OCI-LY1 (cell line): Measurements from ENCODE around the gene SLC17A6.

Source experiments
- H2AFZ ChIP-seq: fragments of 200-600 bp; sonication (generic), shearing (Covaris generic); 2 replicates; pipeline ENCODE4 v1.6.0; 2014; ENCODE audit warnings: antibody characterized with exemption, mild to moderate bottlenecking, low read length
- H3F3A ChIP-seq: fragments of 200-600 bp; sonication (generic), shearing (Covaris generic); 2 replicates; pipeline ENCODE4 v1.6.0; 2014; ENCODE audit warnings: mild to moderate bottlenecking, antibody characterized with exemption, low read length, moderate library complexity; ENCODE audit not compliant: insufficient read depth
- H3K27ac ChIP-seq: fragments of 200-600 bp; sonication (generic); 2 replicates; pipeline ENCODE4 v1.5.1; 2014; ENCODE audit warnings: low read length, mixed run types, mild to moderate bottlenecking, low read depth; ENCODE audit not compliant: poor library complexity, severe bottlenecking
- H3K27me3 ChIP-seq: fragments of 200-600 bp; sonication (generic); 2 replicates; pipeline ENCODE4 v1.6.0; 2014; ENCODE audit warnings: antibody characterized with exemption, mild to moderate bottlenecking, low read length, moderate library complexity; ENCODE audit not compliant: insufficient read depth
- H3K36me3 ChIP-seq: fragments of 200-600 bp; sonication (generic); 2 replicates; pipeline ENCODE4 v1.6.1; 2014; ENCODE audit warnings: mild to moderate bottlenecking, antibody characterized with exemption, low read length, moderate library complexity, mixed read lengths; ENCODE audit not compliant: insufficient read depth
- H3K4me1 ChIP-seq: fragments of 200-600 bp; sonication (generic); 2 replicates; pipeline ENCODE4 v1.5.1; 2014; ENCODE audit warnings: mild to moderate bottlenecking, low read length, moderate library complexity; ENCODE audit not compliant: insufficient read depth, severe bottlenecking
- H3K4me2 ChIP-seq: fragments of 200-600 bp; sonication (generic), shearing (Covaris generic); 2 replicates; pipeline ENCODE4 v1.6.1; 2014; ENCODE audit warnings: low read length
- H3K4me3 ChIP-seq: fragments of 200-600 bp; sonication (generic); 2 replicates; pipeline ENCODE4 v1.5.1; 2014; ENCODE audit warnings: low read length, low read depth, mild to moderate bottlenecking, mixed read lengths; ENCODE audit not compliant: poor library complexity, severe bottlenecking
- H3K79me2 ChIP-seq: fragments of 200-600 bp; shearing (Covaris generic); 2 replicates; pipeline ENCODE4 v1.6.1; 2016; ENCODE audit warnings: mixed run types, low read length, mixed read lengths; ENCODE audit not compliant: insufficient read depth
- H3K9ac ChIP-seq: fragments of 200-600 bp; sonication (generic), shearing (Covaris generic); 2 replicates; pipeline ENCODE4 v1.6.1; 2014; ENCODE audit warnings: mild to moderate bottlenecking, low read length, mixed read lengths
- H3K9me2 ChIP-seq: fragments of 200-600 bp; sonication (generic), shearing (Covaris generic); 2 replicates; pipeline ENCODE4 v1.6.1; 2014; ENCODE audit warnings: low read depth, mild to moderate bottlenecking, low read length, mixed read lengths
- H3K9me3 ChIP-seq: fragments of 200-600 bp; shearing (Covaris generic); 2 replicates; pipeline ENCODE4 v1.6.1; 2014; ENCODE audit warnings: low read length, mixed read lengths
- H4K20me1 ChIP-seq: fragments of 200-600 bp; sonication (generic), shearing (Covaris generic); 2 replicates; pipeline ENCODE4 v1.6.0; 2016; ENCODE audit warnings: mild to moderate bottlenecking, low read length; ENCODE audit not compliant: insufficient read depth
- EZH2 ChIP-seq: fragments of 200-600 bp; sonication (generic), shearing (Covaris generic); IDR thresholded peaks from 2 replicates; pipeline ENCODE4 v1.8.0; 2017; ENCODE audit warnings: borderline replicate concordance, mixed run types, mild to moderate bottlenecking, antibody characterized with exemption, low read length, moderate library complexity, mixed read lengths
- TF ChIP-seq, protein P1 (sequence below): fragments of 200-600 bp; sonication (generic), shearing (Covaris generic); IDR thresholded peaks from 2 replicates; pipeline ENCODE4 v1.5.1; 2017; ENCODE audit warnings: mild to moderate bottlenecking, antibody characterized with exemption, low read length, moderate library complexity, mixed read lengths

Gene SLC17A6

DNA sequence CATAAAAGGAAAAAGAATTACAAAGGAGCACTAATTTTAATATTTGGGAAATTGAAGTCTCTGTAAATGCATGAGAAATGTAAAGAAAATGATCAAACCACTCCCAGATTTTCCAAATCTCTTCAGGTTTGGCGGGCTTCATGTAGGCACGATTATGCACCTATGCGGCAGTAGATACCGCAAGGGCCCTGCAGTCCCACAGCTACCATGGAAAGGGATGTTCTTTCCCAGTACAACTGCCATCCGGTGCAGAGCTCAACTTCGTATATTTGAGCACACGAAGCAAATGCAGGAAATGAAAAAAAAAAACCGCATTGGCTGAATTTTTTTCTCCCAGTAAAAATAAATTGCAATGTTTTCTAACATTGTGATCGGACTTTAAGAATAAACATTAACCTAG, 1.4 kb downstream of the SLC17A6 start:
- H3K4me1 ChIP-seq: no peaks in the 10 kb centered on the region
- no peak overlapping the region for H2AFZ ChIP-seq
- H3K9me2 ChIP-seq: no peaks in the 10 kb centered on the region
- H3K4me2 ChIP-seq: no peak overlapping the region
- no peak overlapping the region for H3K27ac ChIP-seq
- TF ChIP-seq EZH2: no peak
- TF ChIP-seq, protein P1, sequence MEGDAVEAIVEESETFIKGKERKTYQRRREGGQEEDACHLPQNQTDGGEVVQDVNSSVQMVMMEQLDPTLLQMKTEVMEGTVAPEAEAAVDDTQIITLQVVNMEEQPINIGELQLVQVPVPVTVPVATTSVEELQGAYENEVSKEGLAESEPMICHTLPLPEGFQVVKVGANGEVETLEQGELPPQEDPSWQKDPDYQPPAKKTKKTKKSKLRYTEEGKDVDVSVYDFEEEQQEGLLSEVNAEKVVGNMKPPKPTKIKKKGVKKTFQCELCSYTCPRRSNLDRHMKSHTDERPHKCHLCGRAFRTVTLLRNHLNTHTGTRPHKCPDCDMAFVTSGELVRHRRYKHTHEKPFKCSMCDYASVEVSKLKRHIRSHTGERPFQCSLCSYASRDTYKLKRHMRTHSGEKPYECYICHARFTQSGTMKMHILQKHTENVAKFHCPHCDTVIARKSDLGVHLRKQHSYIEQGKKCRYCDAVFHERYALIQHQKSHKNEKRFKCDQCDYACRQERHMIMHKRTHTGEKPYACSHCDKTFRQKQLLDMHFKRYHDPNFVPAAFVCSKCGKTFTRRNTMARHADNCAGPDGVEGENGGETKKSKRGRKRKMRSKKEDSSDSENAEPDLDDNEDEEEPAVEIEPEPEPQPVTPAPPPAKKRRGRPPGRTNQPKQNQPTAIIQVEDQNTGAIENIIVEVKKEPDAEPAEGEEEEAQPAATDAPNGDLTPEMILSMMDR: no peak
- no peaks in the 10 kb centered on the region for H3F3A ChIP-seq
- H3K4me3 ChIP-seq: no peak overlapping the region
- H3K36me3 ChIP-seq: no peaks in the 10 kb centered on the region
- no peaks in the 10 kb centered on the region; the same call in 1 of the 2 replicates for H3K27me3 ChIP-seq
- no peaks in the 10 kb centered on the region for H3K9me3 ChIP-seq
- no peaks in the 10 kb centered on the region for H3K79me2 ChIP-seq
- no peak overlapping the region for H3K9ac ChIP-seq
- H4K20me1 ChIP-seq: no peaks in the 10 kb centered on the region

DNA sequence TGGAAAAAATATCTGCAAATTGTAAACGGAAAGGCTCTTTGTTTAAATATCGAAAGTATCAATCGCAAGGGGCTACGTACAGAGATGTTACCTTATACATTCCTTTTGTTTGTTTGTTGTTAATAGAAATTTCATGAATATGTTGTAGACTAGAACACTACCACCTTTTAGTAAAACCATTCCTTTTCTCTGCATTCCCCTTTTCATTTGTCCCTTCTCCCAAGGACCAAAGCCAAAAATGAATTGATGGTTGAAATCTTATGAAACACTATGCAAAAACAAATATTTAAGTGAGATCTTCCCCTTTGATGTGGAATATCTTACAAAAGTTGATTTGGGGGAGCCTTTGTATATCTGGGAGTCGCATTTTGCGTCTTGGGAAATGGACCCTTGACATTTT, 2.1 kb downstream of the SLC17A6 start:
- Histone ChIP-seq H3K36me3 (no peaks in the 10 kb centered on the region), H3K27ac (no peak overlapping the region), H3K4me1 (no peaks in the 10 kb centered on the region), H3K9ac (no peak overlapping the region), H3K9me2 (no peaks in the 10 kb centered on the region), H4K20me1 (no peaks in the 10 kb centered on the region), H3F3A (no peaks in the 10 kb centered on the region), H3K79me2 (no peaks in the 10 kb centered on the region), H3K4me3 (no peak overlapping the region), H3K4me2 (no peak overlapping the region), H2AFZ (no peak overlapping the region), H3K27me3 (no peaks in the 10 kb centered on the region; the same call in 1 of the 2 replicates), H3K9me3 (no peaks in the 10 kb centered on the region)
- TF ChIP-seq, protein P1: no peak
- TF ChIP-seq EZH2: no peak

DNA sequence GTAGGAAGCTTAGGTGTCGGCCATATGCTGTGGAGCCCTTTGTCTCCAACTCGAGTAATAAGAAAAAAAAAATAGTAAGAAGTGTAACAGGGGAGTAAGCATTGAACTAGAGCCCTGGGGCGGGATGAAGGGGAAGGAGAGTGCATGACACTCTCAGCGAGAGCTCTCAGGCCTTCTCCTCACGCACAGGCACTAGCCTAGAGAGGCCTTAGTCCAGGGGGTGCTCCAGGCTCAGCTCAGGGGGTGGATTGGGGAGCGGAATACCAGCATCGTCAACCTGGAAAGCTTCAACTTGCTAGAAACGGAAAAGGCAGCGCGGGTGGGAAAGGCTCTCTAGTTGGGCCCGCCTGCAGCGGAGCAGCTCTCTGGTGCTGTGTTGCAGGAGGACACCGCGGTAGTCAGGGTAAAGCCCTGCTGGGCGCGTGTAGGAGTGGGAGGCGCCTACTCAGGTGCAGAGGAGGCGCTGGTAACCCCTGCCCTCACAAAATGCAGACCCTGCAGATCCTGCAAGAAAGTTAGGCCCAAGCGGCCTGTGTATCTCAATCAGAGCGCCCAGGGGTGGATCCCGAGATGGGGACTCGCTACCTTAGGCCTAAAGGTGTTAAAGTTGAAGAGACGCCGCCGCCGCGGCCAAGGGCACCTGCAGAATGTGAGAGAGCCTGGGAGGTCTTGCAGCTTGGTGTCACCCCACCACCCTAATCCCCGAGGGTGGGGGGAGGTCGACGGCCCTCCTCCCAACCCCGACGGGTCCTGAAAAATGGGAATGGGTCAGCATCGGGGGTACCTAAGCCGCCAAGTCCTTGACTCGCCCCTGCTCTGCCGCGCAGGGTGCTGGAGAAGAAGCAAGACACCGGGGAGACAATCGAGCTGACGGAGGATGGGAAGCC, 2.8 kb downstream of the SLC17A6 start:
- Histone ChIP-seq H4K20me1 (no peaks in the 10 kb centered on the region), H3K9me3 (no peaks in the 10 kb centered on the region), H3K9ac (no peak overlapping the region), H3K4me1 (no peaks in the 10 kb centered on the region), H3K36me3 (no peaks in the 10 kb centered on the region), H3F3A (no peaks in the 10 kb centered on the region), H3K4me2 (no peak overlapping the region), H3K27ac (no peak overlapping the region), H3K4me3 (no peak overlapping the region), H3K79me2 (no peaks in the 10 kb centered on the region), H3K9me2 (no peaks in the 10 kb centered on the region), H3K27me3 (no peaks in the 10 kb centered on the region; the same call in 1 of the 2 replicates), H2AFZ (no peak overlapping the region)
- TF ChIP-seq, protein P1: no peak
- TF ChIP-seq EZH2: no peak
